NCI-H526 treated with DMSO at 0.1 percent for 48 hours (cell line): ENCODE measurements around the gene CR1.
"Not testable (repeated sequence)": the region's sequence is repeated elsewhere in the genome, so short reads cannot be mapped to it uniquely, and the experiment has no call there.

ENCODE experiments used
- DNase-seq: peaks from one replicate; lab custom pipeline; 2025; lab: John Stamatoyannopoulos, UW

The CR1 gene

GRCh38 chr1:207589506-207589905 is 93.5 kb downstream of the CR1 start:
- not testable (repeated sequence) for DNase-seq

GRCh38 chr1:207591205-207591604 is 95.2 kb downstream of the CR1 start:
- not testable (repeated sequence) for DNase-seq

GRCh38 chr1:207594095-207594494 is 98.1 kb downstream of the CR1 start:
- not testable (repeated sequence) for DNase-seq

- no peak for DNase-seq
Observed at GRCh38 chr1:207603777-207604176, 107.8 kb downstream of the CR1 start.

- no peak for DNase-seq
Observed at GRCh38 chr1:207605444-207606361, 109.7 kb downstream of the CR1 start.

GRCh38 chr1:207606362-207606755 is 110.4 kb downstream of the CR1 start:
- DNase-seq = no peak

GRCh38 chr1:207612762-207613161 is 116.8 kb downstream of the CR1 start:
- DNase-seq = no peak

GRCh38 chr1:207619871-207620542 is 124.0 kb downstream of the CR1 start:
- no peak for DNase-seq

- DNase-seq = no peak
Observed at GRCh38 chr1:207620543-207620893, 124.6 kb downstream of the CR1 start.

GRCh38 chr1:207625504-207626071 is 129.6 kb downstream of the CR1 start:
- not testable (repeated sequence) for DNase-seq

GRCh38 chr1:207626972-207627337 is 131.0 kb downstream of the CR1 start:
- no peak for DNase-seq

- DNase-seq = no peak
Observed at GRCh38 chr1:207627496-207627895, 131.5 kb downstream of the CR1 start.

GRCh38 chr1:207628776-207629175 is 132.8 kb downstream of the CR1 start:
- no peak for DNase-seq

GRCh38 chr1:207631137-207631536 is 135.2 kb downstream of the CR1 start:
- no peak for DNase-seq

GRCh38 chr1:207633226-207633625 is 137.3 kb downstream of the CR1 start:
- DNase-seq = no peak

- not testable (repeated sequence) for DNase-seq
Observed at GRCh38 chr1:207633699-207634289, 137.8 kb downstream of the CR1 start.

- not testable (repeated sequence) for DNase-seq
Observed at GRCh38 chr1:207634293-207634692, 138.3 kb downstream of the CR1 start.

GRCh38 chr1:207635569-207636186 is 139.7 kb downstream of the CR1 start:
- not testable (repeated sequence) for DNase-seq

GRCh38 chr1:207638487-207639145 is 142.7 kb downstream of the CR1 start:
- DNase-seq = not testable (repeated sequence)

- not testable (repeated sequence) for DNase-seq
Observed at GRCh38 chr1:207639362-207639761, 143.4 kb downstream of the CR1 start.

GRCh38 chr1:207644166-207644851 is 148.4 kb downstream of the CR1 start:
- DNase-seq = no peak
